Lower leg skin (tissue), 4 donors: Measurements from ENCODE around the gene OSBPL5. TPM values are rescaled to one million over a fixed set of nuclear protein-coding genes. Genes with fewer than 3 reads are reported as not detected.

ENCODE experiments used
- DNase-seq, 2 donors: peaks; one replicate each; pipeline ENCODE4 v3.0.0-alpha.2; 2019; ENCODE audit warnings: low spot score in 2 of 2
- H3K4me3 ChIP-seq: fragments of 200-600 bp; sonication (generic); 2 replicates; pipeline ENCODE4 v1.5.1; 2017; ENCODE audit warnings: mild to moderate bottlenecking, low read depth; ENCODE audit not compliant: poor library complexity, severe bottlenecking
- CTCF ChIP-seq, 3 donors: fragments of 450-650 bp; IDR thresholded peaks; one replicate each; pipeline ENCODE4 v1.5.1; 2016; ENCODE audit warnings: antibody characterized with exemption in 3 of 3, mild to moderate bottlenecking in 3 of 3, moderate library complexity in 2 of 3
- POLR2A ChIP-seq, 2 donors: fragments of 450-650 bp; IDR thresholded peaks; one replicate each; pipeline ENCODE4 v1.6.1; 2016 to 2017; ENCODE audit warnings: antibody characterized with exemption in 2 of 2, mild to moderate bottlenecking in 1 of 2, moderate library complexity in 1 of 2
- WGBS, 2 donors: methylation state at CpG; one replicate each; pipeline ENCODE4 v1.1.5; 2018; 5-methylcytosine and 5-hydroxymethylcytosine counted together
- intact Hi-C: fragments of 100-400 bp; cut with DNase I; formaldehyde crosslinking; loops from one replicate; pipeline ENCODE4 v1.15.0; 2023; ENCODE audit warnings: low total_unique reads
- total RNA-seq, 4 donors: library from RNA; depleted of rRNA; stranded (reverse); fragments of >200 nt; gene quantifications; one replicate each; pipeline ENCODE4 v1.1.0, GENCODE V29; 2016

The OSBPL5 gene
- total RNA-seq, 4 donors from 2014 or later: 39.0 to 77.4 (median 64.2) TPM

- no peak overlapping the region for H3K4me3 ChIP-seq
- WGBS, 2 donors: 74 to 77% methylated on average over 24 of the region's 24 CpGs
- TF ChIP-seq POLR2A (IDR thresholded peaks at IDR 0.05) (no peak), CTCF (IDR thresholded peaks at IDR 0.05) (no peak)
- DNase-seq: no peak
- intact Hi-C loops: no loop called here
These were observed 15.9 kb downstream of the OSBPL5 start for GRCh38 chr11:3148990-3149851.

GRCh38 chr11:3148255-3148989 is 16.7 kb downstream of the OSBPL5 start:
- intact Hi-C loops: no loop called here
- no peak for DNase-seq
- 88 to 89% methylated on average over 19 of the region's 19 CpGs for whole genome bisulfite sequencing, 2 donors
- TF ChIP-seq CTCF (IDR thresholded peaks at IDR 0.05) (no peak), POLR2A (IDR thresholded peaks at IDR 0.05) (no peak)
- H3K4me3 ChIP-seq: no peak overlapping the region

GRCh38 chr11:3147626-3148025 is 17.5 kb downstream of the OSBPL5 start:
- TF ChIP-seq CTCF (IDR thresholded peaks at IDR 0.05): no peak
- no peak for TF ChIP-seq POLR2A (IDR thresholded peaks at IDR 0.05)
- no peak overlapping the region for H3K4me3 ChIP-seq
- WGBS, 2 donors: 76% methylated on average over 18 to 21 of the region's 21 CpGs
- intact Hi-C loops: no loop called here
- DNase-seq: no peak

- H3K4me3 ChIP-seq: no peak overlapping the region
- TF ChIP-seq POLR2A (IDR thresholded peaks at IDR 0.05): no peak
- no peak for TF ChIP-seq CTCF (IDR thresholded peaks at IDR 0.05)
- 65 to 90% methylated on average over 9 to 17 of the region's 17 CpGs for WGBS, 2 donors
- intact Hi-C loops: no loop called here
- DNase-seq: no peak
These were observed 17.9 kb downstream of the OSBPL5 start for GRCh38 chr11:3147257-3147619.

- no peak overlapping the region for H3K4me3 ChIP-seq
- intact Hi-C loops: no loop called here
- WGBS, 2 donors: 55 to 63% methylated on average over 17 to 22 of the region's 22 CpGs
- TF ChIP-seq POLR2A (IDR thresholded peaks at IDR 0.05): no peak
- no peak for TF ChIP-seq CTCF (IDR thresholded peaks at IDR 0.05)
- DNase-seq: no peak
These were observed 18.4 kb downstream of the OSBPL5 start for GRCh38 chr11:3146612-3147256.
